Trophoblast cell (in vitro differentiated cells and primary cell): Measurements from ENCODE around the gene CS.
A peak's percentile ranks its signal among the peaks of the same experiment; 100 is the strongest.
"Not testable (repeated sequence)": the region's sequence is repeated elsewhere in the genome, so short reads cannot be mapped to it uniquely, and the experiment has no call there.

Experiments
- DNase-seq, 2 donors: peaks; one replicate each; pipeline ENCODE4 v3.0.0-alpha.2; 2016
- H2AFZ ChIP-seq: 2 replicates; pipeline ENCODE4 v1.6.1; 2013; ENCODE audit warnings: low read length, moderate library complexity, mild to moderate bottlenecking; ENCODE audit not compliant: insufficient read depth, poor library complexity
- H2AK5ac ChIP-seq: 2 replicates; pipeline ENCODE4 v1.6.1; 2013; ENCODE audit warnings: mild to moderate bottlenecking, low read length
- H2BK120ac ChIP-seq: 2 replicates; pipeline ENCODE4 v1.6.1; 2013; ENCODE audit warnings: low read length, mild to moderate bottlenecking, moderate library complexity; ENCODE audit not compliant: insufficient read depth, poor library complexity
- H2BK12ac ChIP-seq: 2 replicates; pipeline ENCODE4 v1.6.1; 2013; ENCODE audit warnings: mild to moderate bottlenecking, low read length, moderate library complexity
- H2BK5ac ChIP-seq: 2 replicates; pipeline ENCODE4 v1.6.1; 2013; ENCODE audit warnings: low read length, low read depth, moderate library complexity, mild to moderate bottlenecking; ENCODE audit not compliant: poor library complexity
- H3K14ac ChIP-seq: 2 replicates; pipeline ENCODE4 v1.6.1; 2013; ENCODE audit warnings: mild to moderate bottlenecking, low read length
- H3K18ac ChIP-seq: 2 replicates; pipeline ENCODE4 v1.6.1; 2013; ENCODE audit warnings: mild to moderate bottlenecking, low read length
- H3K23ac ChIP-seq: 2 replicates; pipeline ENCODE4 v1.6.1; 2013; ENCODE audit warnings: low read length
- H3K27ac ChIP-seq: 2 replicates; pipeline ENCODE4 v1.5.1; 2013; ENCODE audit warnings: low read depth, mild to moderate bottlenecking, inconsistent platforms, low read length, moderate library complexity
- H3K27me3 ChIP-seq: 2 replicates; pipeline ENCODE4 v1.6.1; 2013; ENCODE audit warnings: inconsistent platforms, mild to moderate bottlenecking, low read length, moderate library complexity; ENCODE audit not compliant: insufficient read depth
- H3K36me3 ChIP-seq, 2 experiments: 1 replicate in 1 of 2; 2 replicates in 1 of 2; pipeline ENCODE4 v1.6.1; 2013; ENCODE audit warnings: low read length in 2 of 2, mild to moderate bottlenecking in 2 of 2, moderate library complexity in 1 of 2; ENCODE audit not compliant: insufficient read depth in 2 of 2, control insufficient read depth in 1 of 2
- H3K4ac ChIP-seq: 2 replicates; pipeline ENCODE4 v1.6.1; 2013; ENCODE audit warnings: low read depth, mild to moderate bottlenecking, low read length, moderate library complexity
- H3K4me1 ChIP-seq, 2 experiments: 1 replicate in 1 of 2; 2 replicates in 1 of 2; pipeline ENCODE4 v1.6.1; 2013; ENCODE audit warnings: low read length in 2 of 2, mild to moderate bottlenecking in 2 of 2, moderate library complexity in 1 of 2; ENCODE audit not compliant: insufficient read depth in 2 of 2, control insufficient read depth in 1 of 2
- H3K4me2 ChIP-seq: 2 replicates; pipeline ENCODE4 v1.6.1; 2013; ENCODE audit warnings: inconsistent platforms, mild to moderate bottlenecking, low read length, moderate library complexity
- H3K4me3 ChIP-seq: 2 replicates; pipeline ENCODE4 v1.5.1; 2013; ENCODE audit warnings: mild to moderate bottlenecking, low read depth, low read length, inconsistent platforms
- H3K79me1 ChIP-seq: one replicate; pipeline ENCODE4 v1.6.1; 2013; ENCODE audit warnings: low read length
- H3K79me2 ChIP-seq: 2 replicates; pipeline ENCODE4 v1.6.1; 2013; ENCODE audit warnings: low read length, mild to moderate bottlenecking; ENCODE audit not compliant: control insufficient read depth, insufficient read depth, poor library complexity
- H3K9ac ChIP-seq: 2 replicates; pipeline ENCODE4 v1.6.1; 2013; ENCODE audit warnings: mild to moderate bottlenecking, low read length
- H3K9me3 ChIP-seq: 2 replicates; pipeline ENCODE4 v1.6.1; 2013; ENCODE audit warnings: low read depth, mild to moderate bottlenecking, control low read depth, inconsistent platforms, low read length; ENCODE audit not compliant: insufficient read depth
- H4K12ac ChIP-seq: 2 replicates; pipeline ENCODE4 v1.6.1; 2013; ENCODE audit warnings: low read depth, mild to moderate bottlenecking, low read length, moderate library complexity
- H4K8ac ChIP-seq: 2 replicates; pipeline ENCODE4 v1.6.1; 2013; ENCODE audit warnings: low read depth, mild to moderate bottlenecking, low read length, moderate library complexity
- H4K91ac ChIP-seq: one replicate; pipeline ENCODE4 v1.6.1; 2013; ENCODE audit warnings: low read depth, mild to moderate bottlenecking, low read length, moderate library complexity
- WGBS: extraction: QIAGEN DNeasy Blood & Tissue Kit; methylation state at CpG from one replicate; pipeline ENCODE4 v1.1.7; 2013; ENCODE audit warnings: missing lambda C conversion rate; ENCODE audit not compliant: insufficient read length, insufficient coverage; ENCODE audit errors: extremely low coverage; 5-methylcytosine and 5-hydroxymethylcytosine counted together

The CS gene

DNA sequence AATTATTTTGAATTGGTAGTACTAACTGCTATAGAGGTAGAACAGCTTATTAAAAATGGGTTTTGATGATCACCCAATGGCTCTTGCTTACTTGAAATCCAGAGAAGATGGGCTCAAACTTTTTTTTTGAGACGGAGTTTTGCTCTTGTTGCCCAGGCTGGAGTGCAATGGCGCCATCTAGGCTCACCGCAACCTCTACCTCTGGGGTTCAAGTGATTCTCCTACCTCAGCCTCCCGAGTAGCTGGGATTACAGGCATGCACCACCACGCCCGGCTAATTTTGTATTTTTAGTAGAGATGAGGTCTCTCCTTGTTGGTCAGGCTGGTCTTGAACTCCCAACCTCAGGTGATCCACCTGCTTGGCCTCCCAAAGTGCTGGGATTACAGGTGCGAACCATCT, 37.2 kb downstream of the CS start:
- not testable (repeated sequence) for H2BK5ac ChIP-seq, H3K4ac ChIP-seq, H2AFZ ChIP-seq, H2BK12ac ChIP-seq, H4K12ac ChIP-seq, H3K23ac ChIP-seq, H4K8ac ChIP-seq, H3K4me2 ChIP-seq, H3K27ac ChIP-seq, H3K4me3 ChIP-seq, H3K18ac ChIP-seq, H3K79me2 ChIP-seq, H3K36me3 ChIP-seq, H2BK120ac ChIP-seq, DNase-seq, H2AK5ac ChIP-seq, H3K9ac ChIP-seq, H3K9me3 ChIP-seq, H3K4me1 ChIP-seq, H3K14ac ChIP-seq, H4K91ac ChIP-seq, H3K27me3 ChIP-seq
- H3K79me1 ChIP-seq, result peaks cover 10% of the 10 kb centered on the region
- no CpG with 5 or more reads among the region's 7 CpGs for WGBS

DNA sequence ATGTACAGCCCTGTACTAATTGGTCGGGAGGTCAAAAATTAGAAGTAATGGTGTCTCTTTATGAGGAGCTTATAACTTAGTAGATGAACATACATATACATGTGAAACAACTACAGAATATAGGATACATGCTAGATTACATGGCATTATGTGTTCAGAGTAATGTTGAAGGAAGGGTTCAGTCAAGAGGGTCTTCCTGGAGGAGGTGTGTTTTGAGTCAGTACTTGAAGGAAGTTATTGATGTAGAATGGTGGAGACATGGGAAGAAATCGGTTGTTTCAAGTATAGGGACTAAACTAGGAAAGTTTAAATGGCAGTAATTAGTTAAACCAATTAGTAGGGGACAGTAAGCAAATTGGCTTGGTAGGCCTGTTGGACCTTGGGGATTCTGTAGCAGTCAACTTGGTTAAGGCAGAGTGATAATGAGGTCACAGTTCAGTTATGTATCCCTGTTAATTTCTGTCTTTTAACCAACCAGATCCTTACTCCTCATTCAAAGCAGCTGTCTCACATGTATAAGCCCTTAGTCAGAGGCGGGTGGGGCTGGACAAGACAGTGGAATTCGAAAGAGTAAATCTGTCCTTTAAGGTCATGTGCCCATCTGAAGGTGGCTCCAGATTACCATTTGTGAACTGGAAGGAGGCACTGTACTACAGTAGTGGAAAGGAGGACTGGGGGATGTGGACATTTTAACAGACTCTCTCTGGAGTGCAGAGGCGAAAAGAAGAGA, 38.5 kb downstream of the CS start:
- Histone ChIP-seq H3K18ac (no peak overlapping the region), H3K14ac (no peak overlapping the region), H3K4me3 (no peak overlapping the region), H2AK5ac (no peak overlapping the region), H3K23ac (no peak overlapping the region), H2AFZ (no peak overlapping the region), H3K27ac (no peak overlapping the region), H3K9me3 (no peaks in the 10 kb centered on the region), H3K4ac (no peak overlapping the region), H2BK120ac (no peak overlapping the region), H4K91ac (no peak overlapping the region), H3K36me3 (peaks cover 2 to 5% of the 10 kb centered on the region in 2 experiments), H3K4me1 (peaks cover 10 to 11% of the 10 kb centered on the region in 2 experiments), H4K8ac (no peak overlapping the region), H2BK12ac (no peak overlapping the region), H3K9ac (no peak overlapping the region), H3K27me3 (no peaks in the 10 kb centered on the region), H2BK5ac (no peak overlapping the region), H4K12ac (no peak overlapping the region), H3K4me2 (no peak overlapping the region), H3K79me2 (peaks cover 11% of the 10 kb centered on the region), H3K79me1 (peaks cover 12% of the 10 kb centered on the region)
- WGBS, result no CpG with 5 or more reads among the region's 5 CpGs
- DNase-seq, result peak; percentile 75 to 90

DNA sequence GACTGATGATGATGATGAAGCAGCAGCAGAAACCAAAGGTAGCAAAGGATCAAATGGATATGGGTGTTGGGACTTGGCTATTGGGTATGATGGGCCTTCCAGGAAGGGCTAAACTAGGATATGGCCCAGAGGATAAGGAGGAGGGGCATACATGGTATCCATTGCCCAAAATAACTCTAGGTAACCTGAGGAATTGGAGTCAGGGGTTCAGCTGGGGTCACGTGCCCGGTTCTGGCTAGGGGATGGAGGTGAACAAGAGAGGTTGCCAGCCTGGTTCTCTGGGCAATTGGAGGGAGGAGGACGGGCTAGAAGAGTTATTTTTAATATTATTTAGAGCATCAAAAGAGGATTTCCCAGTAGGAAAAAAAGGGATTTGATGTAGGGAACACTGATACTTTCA, 39.2 kb downstream of the CS start:
- Histone ChIP-seq H2BK12ac (no peak overlapping the region), H3K36me3 (peaks cover 7 to 8% of the 10 kb centered on the region in 2 experiments), H3K4me2 (no peak overlapping the region), H3K9me3 (no peaks in the 10 kb centered on the region), H3K79me2 (peaks cover 11% of the 10 kb centered on the region), H4K12ac (no peak overlapping the region), H3K27ac (no peak overlapping the region), H3K9ac (no peak overlapping the region), H3K4ac (no peak overlapping the region), H3K18ac (no peak overlapping the region), H4K8ac (no peak overlapping the region), H3K79me1 (peaks cover 12% of the 10 kb centered on the region), H3K14ac (no peak overlapping the region), H4K91ac (no peak overlapping the region), H2BK5ac (no peak overlapping the region), H2AK5ac (no peak overlapping the region), H2BK120ac (no peak overlapping the region), H3K27me3 (no peaks in the 10 kb centered on the region), H3K23ac (no peak overlapping the region), H3K4me3 (no peak overlapping the region), H3K4me1 (peaks cover 8 to 9% of the 10 kb centered on the region in 2 experiments), H2AFZ (no peak overlapping the region)
- no CpG with 5 or more reads among the region's 3 CpGs for WGBS
- no peak for DNase-seq

DNA sequence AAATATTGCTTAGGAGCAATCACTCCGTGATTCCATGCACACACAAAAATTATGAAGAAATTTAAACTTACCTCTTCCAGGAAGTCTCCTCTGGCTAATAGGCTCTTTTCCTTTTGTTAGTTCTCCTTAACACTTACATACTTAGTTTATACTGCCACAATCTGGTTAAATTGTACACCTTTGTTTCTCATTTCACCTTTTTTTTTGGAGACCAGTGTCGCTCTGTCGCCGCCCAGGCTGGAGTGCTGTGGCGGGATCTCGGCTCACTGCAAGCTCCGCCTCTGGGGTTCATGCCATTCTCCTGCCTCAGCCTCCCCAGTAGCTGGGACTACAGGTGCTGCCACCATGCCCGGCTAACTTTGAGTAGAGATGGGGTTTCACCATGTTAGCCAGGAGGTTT, 39.8 kb downstream of the CS start:
- H4K12ac ChIP-seq, result no peak overlapping the region
- no peak overlapping the region for H3K4me2 ChIP-seq
- no peak overlapping the region for H3K4me3 ChIP-seq
- H2BK120ac ChIP-seq, result no peak overlapping the region
- no peak overlapping the region for H4K91ac ChIP-seq
- H3K23ac ChIP-seq, result no peak overlapping the region
- H3K9me3 ChIP-seq, result no peaks in the 10 kb centered on the region
- H2AFZ ChIP-seq, result no peak overlapping the region
- H3K18ac ChIP-seq, result no peak overlapping the region
- H3K4me1 ChIP-seq, result peaks cover 8 to 9% of the 10 kb centered on the region in 2 experiments
- no peak overlapping the region for H3K14ac ChIP-seq
- H3K27ac ChIP-seq, result no peak overlapping the region
- no peak overlapping the region for H3K4ac ChIP-seq
- no peak for DNase-seq
- no peak overlapping the region for H3K9ac ChIP-seq
- H2BK12ac ChIP-seq, result no peak overlapping the region
- H2BK5ac ChIP-seq, result no peak overlapping the region
- no peak overlapping the region for H2AK5ac ChIP-seq
- WGBS, result no CpG with 5 or more reads among the region's 8 CpGs
- no peak overlapping the region for H4K8ac ChIP-seq
- H3K36me3 ChIP-seq, result peaks cover 11 to 14% of the 10 kb centered on the region in 2 experiments
- H3K27me3 ChIP-seq, result no peaks in the 10 kb centered on the region
- peaks cover 12% of the 10 kb centered on the region for H3K79me1 ChIP-seq
- H3K79me2 ChIP-seq, result peaks cover 11% of the 10 kb centered on the region
